Forelimb muscle (tissue), 1 donor: ENCODE measurements around the gene ZGPAT. TPM values are rescaled to one million over a fixed set of nuclear protein-coding genes. Genes with fewer than 3 reads are reported as not detected.
A peak's percentile ranks its signal among the peaks of the same experiment; 100 is the strongest.

Experiments
- DNase-seq: peaks from one replicate; pipeline ENCODE4 v3.0.0-alpha.2; 2013; ENCODE audit warnings: low read depth
- polyA plus RNA-seq: library from polyadenylated mRNA; unstranded; fragments of 120-200 nt; gene quantifications from one replicate; pipeline ENCODE4 v1.2.1, GENCODE V29; 2013; ENCODE audit not compliant: insufficient read length

The ZGPAT gene
- polyA plus RNA-seq, 1 donor: 12.6 TPM

- DNase-seq: no peak
These were observed 26.5 kb downstream of the ZGPAT start for GRCh38 chr20:63734111-63734945.

- no peak for DNase-seq
These were observed 27.4 kb downstream of the ZGPAT start for GRCh38 chr20:63734946-63735858.

DNA sequence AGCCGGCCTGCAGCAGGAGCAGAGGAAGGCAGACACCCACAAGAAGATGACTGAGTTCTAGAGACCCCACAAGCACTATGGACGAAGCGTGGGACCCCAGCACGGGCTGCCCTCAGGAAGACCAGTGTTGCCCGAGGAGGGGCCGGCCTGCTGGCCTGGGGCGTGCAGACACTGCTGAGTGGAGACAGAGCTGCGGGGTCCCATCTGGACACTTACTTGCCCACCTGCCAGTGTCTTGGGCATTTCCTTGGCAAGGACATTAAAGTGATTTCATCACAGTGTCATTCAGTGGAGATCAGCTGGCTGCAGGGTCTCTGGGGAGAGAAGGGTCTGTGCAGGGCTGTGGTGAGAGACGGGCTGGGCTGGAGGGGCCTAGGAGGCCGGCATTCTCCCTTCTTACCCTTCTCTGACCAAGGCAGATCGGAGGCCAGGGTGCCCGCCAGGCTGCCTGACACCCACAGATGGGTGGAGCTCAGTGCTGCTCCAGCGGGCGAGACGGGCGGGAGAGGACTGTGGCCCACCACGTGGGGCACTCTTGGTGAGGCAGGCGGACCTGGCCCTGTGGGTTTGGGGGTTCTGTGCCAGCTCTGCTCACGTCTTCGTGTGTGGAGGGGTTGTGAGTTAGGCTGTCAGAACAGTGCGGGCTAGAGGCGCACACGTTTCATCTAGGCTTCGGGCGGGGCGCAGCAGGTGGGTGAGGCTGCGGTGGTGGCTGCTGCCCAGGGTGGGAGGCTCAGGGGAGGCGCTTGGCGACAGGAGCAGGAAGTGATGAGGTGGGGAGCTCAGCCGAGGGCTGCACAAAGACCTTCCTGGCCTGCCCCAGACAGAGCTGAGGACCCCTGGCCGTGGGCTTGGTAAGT lies 28.2 kb downstream of the ZGPAT start, which contains the start of gene LIME1:
TSS of gene LIME1 (plus strand) at position 806 of the 860 bp plus-strand sequence. CDS start 886 bp downstream, outside the sequence.
- DNase-seq: no peak

DNA sequence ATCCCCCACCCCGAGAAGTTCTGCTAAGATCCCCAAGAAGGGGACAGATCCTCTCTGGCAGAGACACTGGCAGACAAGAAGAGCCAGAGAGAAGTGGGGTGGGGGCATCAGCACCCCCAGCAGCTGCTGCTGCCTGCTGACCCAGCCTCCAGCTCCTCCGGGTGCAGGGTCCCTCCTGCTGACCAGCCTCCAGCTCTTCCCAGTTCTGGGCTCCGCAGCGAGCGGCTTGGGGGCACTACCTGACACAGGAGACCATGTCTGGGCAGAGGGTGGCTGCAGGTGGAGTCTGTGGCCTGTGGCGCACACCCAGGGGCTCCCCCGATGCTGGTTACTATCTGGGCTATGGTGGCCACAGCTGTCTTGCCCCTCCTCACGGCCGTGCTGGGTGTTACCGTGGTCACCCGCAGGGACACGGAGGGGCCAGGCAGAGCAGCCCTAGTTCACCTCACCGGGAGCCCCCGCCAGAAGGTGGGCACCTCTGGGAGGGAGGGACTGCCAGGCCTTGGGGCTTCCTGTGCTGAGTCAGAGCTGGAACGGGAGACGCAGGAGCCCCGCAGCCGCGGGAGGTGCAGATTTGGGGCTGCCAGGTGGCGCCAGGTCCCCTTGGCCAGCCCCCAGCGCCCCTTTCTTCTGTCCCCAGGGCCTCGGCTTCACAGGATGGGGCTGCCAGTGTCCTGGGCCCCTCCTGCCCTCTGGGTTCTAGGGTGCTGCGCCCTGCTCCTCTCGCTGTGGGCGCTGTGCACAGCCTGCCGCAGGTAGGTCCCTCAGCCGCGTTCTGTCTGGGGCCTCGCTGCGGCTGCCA lies 29.3 kb downstream of the ZGPAT start:
- no peak for DNase-seq

DNA sequence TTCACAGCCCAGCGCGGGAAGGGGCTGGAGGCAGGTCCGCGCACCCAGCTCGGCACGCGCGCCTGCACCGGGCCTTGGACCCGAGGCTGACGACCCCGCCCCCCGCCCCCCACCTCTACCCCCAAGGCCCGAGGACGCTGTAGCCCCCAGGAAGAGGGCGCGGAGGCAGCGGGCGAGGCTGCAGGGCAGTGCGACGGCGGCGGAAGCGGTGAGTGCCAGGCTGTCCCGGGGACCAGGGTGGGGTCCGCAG lies 29.8 kb downstream of the ZGPAT start:
- no peak for DNase-seq

DNA sequence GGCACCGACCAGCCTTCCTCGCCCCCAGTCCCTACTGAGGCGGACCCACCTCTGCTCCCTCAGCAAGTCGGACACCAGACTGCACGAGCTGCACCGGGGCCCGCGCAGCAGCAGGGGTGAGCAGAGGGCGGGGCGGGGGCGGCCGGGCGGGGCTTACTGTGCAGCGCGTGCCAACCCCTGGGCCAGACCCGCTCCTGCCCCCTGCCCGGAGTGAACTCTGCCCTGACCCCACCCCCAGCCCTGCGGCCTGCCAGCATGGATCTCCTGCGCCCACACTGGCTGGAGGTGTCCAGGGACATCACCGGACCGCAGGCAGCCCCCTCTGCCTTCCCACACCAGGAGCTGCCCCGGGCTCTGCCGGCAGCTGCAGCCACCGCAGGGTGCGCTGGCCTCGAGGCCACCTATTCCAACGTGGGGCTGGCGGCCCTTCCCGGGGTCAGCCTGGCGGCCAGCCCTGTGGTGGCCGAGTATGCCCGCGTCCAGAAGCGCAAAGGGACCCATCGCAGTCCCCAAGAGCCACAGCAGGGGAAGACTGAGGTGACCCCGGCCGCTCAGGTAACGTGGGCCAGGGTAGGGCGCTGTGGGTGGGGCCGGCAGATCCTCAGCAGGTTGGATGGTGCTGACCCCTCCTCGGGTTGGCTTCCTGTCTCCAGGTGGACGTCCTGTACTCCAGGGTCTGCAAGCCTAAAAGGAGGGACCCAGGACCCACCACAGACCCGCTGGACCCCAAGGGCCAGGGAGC lies 30.3 kb downstream of the ZGPAT start:
- no peak for DNase-seq

DNA sequence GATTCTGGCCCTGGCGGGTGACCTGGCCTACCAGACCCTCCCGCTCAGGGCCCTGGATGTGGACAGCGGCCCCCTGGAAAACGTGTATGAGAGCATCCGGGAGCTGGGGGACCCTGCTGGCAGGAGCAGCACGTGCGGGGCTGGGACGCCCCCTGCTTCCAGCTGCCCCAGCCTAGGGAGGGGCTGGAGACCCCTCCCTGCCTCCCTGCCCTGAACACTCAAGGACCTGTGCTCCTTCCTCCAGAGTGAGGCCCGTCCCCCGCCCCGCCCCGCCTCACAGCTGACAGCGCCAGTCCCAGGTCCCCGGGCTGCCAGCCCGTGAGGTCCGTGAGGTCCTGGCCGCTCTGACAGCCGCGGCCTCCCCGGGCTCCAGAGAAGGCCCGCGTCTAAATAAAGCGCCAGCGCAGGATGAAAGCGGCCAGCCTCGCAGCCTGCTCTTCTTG lies 30.9 kb downstream of the ZGPAT start:
- DNase-seq: no peak

DNA sequence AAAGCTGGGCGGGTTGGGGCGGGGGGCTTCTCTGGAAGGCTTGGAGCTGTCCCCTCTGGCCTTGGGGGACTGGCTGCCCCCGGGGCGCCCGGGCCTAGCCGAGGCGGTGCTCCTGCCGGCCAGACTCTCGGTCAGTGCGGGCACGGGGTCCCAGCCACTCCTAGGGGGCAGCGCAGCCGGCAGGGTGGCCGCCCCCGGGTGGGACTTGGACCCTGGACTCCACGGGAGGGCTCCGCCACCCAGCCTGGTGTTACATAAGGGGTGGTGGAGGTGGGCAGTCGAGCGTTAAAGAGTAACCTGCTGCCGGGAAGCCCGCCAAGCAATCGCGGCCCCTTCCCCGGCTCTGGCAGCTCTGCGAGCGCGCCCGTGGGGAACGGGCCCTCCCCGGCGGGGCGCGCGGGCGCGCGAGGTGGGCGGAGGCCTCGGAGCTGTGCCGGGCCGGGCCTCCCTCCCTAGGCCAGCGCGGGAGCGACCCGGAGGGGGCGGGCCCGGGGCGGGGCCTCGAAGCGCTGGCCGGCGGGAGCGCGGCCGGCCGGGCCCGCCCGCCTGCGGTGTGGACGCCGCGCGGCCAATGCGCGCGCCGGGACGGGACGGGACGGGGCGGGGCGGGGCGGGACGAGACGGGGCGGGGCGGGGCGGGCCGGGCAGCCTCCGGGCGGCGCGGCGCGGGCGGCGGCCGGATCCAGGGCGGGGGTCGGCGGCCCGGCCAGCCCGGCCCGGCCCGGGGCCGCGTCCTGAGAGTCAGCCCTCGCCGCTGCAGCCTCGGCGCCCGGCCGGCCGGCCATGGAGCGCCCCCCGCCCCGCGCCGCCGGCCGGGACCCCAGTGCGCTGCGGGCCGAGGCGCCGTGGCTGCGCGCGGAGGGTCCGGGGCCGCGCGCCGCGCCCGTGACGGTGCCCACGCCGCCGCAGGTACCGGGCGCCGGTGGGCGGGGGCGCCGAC lies 31.6 kb downstream of the ZGPAT start, which contains the start of gene SLC2A4RG:
TSS of gene SLC2A4RG (plus strand) at position 647 of the 940 bp plus-strand sequence. CDS start at position 784, 137 bp downstream.
- peak; percentile 82 for DNase-seq

DNA sequence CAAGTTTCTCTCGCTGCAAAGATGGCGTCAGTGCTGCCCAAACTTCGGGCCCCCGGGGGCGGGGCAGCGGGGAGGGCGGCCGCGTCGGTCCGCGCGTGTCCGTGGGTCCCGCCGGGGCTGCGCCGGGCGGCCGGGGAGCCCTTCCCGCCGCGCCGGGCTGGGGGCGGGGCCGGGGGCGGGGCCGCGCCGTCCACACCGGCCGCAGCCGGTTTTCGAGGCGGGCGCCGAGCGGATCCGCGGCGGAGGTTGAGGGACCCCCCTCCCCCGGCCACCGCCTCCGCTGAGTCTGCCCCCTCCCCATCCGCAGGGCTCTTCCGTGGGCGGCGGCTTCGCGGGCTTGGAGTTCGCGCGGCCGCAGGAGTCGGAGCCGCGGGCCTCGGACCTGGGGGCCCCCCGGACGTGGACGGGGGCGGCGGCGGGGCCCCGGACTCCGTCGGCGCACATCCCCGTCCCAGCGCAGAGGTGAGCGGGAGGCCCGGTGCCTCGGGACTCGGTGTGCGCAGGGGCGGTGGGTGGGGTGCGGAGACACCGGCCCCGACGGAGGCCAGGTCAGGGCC lies 32.3 kb downstream of the ZGPAT start:
- no peak for DNase-seq

- DNase-seq: peak; percentile 67
These were observed 33.0 kb downstream of the ZGPAT start for GRCh38 chr20:63740627-63741353.

DNA sequence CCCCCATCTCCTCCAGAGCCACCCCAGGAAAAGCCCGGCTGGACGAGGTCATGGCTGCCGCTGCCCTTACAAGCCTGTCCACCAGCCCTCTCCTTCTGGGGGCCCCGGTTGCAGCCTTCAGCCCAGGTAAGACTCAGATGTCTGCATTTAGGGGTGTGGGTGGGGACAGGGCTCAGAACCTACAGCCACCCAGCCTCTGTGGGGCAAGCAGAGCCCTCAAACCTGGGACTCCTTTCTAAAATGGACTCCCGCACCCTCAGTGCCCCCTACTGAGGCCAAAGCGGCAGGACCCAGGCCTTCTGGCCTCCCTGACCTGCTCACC lies 33.5 kb downstream of the ZGPAT start:
- DNase-seq: no peak

DNA sequence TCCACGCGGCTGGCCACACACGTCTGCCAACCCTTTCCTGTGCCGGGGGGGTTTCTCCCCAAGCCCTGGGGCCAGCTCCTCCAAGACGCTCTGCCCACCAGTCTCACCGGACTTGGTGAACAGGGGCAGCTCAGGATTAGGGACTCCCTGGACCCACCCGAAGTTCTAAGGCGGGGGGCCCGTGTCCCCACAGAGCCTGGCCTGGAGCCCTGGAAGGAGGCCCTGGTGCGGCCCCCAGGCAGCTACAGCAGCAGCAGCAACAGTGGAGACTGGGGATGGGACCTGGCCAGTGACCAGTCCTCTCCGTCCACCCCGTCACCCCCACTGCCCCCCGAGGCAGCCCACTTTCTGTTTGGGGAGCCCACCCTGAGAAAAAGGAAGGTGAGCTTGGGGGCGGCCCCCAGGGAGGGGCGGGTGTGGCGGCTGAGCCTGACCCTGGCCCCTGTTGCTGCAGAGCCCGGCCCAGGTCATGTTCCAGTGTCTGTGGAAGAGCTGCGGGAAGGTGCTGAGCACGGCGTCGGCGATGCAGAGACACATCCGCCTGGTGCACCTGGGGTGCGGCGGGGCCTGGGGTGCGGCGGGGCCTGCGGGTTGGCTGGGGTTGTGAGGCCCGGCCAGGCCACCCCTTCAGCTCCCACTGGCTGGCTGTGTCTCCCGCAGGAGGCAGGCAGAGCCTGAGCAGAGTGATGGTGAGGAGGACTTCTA lies 34.0 kb downstream of the ZGPAT start:
- DNase-seq: no peak

DNA sequence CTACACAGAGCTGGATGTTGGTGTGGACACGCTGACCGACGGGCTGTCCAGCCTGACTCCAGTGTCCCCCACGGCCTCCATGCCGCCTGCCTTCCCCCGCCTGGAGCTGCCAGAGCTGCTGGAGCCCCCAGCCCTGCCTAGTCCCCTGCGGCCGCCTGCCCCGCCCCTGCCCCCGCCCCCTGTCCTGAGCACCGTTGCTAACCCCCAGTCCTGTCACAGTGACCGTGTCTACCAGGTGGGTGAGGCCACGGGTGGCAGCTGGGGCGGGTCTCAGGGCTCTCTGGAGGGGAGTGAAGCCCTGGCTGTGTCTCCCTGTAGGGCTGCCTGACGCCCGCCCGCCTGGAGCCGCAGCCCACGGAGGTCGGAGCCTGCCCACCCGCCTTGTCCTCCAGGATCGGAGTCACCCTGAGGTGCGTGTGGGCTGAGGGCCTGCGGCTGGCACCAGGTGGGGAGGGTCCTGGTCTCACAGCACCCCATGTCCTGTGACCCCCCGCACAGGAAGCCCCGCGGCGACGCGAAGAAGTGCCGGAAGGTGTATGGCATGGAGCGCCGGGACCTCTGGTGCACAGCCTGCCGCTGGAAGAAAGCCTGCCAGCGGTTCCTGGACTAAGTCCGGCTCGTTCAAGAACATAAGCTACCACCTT lies 34.7 kb downstream of the ZGPAT start:
- no peak for DNase-seq

DNA sequence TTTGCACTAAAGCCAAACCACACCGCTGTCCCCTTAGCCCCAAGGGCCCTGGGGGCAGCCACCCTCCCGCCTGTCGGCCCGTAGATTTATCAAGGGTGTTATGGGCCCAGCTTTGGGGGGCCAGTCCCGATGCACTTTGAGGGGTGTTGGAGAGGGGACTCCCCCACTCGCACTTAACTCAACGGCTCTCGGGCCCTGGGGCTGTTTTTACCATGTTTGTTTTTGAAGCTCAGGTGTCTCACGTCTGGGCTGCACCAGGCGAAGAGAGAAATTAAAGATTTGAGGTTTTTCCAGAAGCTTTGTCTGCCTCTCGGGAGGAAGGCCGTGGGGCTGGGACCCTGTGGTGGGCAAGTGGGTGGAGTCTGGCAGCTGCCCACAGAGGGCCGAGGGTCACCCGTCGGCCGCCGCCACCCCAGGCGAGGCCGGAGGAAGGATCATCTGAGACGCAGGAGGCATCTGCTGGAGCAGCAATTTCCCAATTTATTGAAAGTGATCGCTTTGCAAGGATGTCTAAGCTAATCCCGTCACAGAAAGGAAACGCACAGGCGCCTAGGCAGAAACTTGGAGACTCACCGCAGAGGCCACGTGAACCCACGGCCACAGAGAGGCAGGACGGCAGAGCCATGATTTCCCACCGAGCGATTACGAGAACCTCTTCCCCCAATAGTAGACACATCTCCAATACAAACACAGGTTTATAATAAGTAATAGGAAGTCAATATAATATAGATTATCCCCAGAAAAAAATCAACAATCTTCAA lies 35.6 kb downstream of the ZGPAT start:
- no peak for DNase-seq

GRCh38 chr20:63744158-63744557 lies 36.3 kb downstream of the ZGPAT start:
- no peak for DNase-seq
